ENCODE measurements around the gene ANO6.

DNA sequence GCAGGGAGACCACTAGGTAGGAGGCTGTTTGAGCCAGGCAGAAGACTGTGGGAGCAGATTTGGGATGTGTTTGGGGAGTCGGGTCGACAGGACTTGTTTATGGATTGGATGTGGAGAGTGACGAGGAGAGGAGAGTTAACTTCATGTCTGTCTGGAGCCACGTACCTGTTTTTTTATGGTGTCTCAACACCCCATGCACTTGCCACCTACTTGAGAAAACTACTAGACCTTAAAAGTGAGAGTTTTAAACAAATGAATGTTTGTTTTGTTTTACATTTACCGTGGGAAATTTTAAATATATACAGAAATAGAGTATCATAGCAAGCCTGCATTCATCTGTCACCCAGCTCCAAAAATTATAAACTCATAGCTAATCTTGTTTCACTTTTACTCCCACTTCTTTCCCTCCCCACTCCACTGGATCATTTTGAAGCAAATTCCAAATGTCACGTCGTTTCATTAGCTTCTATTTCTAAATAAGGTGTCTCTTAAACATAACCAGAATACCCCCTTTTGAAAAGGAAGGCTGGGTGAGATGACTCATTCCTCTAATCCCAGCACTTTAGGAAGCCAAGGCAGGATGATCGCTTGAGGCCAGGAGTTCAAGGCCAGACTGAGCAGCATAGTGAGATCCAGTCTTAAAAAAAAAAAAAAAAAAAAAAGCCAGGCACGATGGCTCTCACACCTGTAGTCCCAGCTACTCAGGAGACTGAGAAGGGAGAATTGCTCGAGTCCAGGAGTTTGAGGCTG is 136.2 kb downstream of the ANO6 start:
- TF ChIP-seq, protein P1, sequence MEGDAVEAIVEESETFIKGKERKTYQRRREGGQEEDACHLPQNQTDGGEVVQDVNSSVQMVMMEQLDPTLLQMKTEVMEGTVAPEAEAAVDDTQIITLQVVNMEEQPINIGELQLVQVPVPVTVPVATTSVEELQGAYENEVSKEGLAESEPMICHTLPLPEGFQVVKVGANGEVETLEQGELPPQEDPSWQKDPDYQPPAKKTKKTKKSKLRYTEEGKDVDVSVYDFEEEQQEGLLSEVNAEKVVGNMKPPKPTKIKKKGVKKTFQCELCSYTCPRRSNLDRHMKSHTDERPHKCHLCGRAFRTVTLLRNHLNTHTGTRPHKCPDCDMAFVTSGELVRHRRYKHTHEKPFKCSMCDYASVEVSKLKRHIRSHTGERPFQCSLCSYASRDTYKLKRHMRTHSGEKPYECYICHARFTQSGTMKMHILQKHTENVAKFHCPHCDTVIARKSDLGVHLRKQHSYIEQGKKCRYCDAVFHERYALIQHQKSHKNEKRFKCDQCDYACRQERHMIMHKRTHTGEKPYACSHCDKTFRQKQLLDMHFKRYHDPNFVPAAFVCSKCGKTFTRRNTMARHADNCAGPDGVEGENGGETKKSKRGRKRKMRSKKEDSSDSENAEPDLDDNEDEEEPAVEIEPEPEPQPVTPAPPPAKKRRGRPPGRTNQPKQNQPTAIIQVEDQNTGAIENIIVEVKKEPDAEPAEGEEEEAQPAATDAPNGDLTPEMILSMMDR (optimal IDR thresholded peaks at IDR 0.05 in 1 of 3, IDR thresholded peaks at IDR 0.05 in 1 of 3, conservative IDR thresholded peaks at IDR 0.05 in 1 of 3; ENCODE audit: extremely low read depth in 1 of 3, insufficient read depth in 2 of 3, low read length in 3 of 3) = no peak
- TF ChIP-seq EZH2 (IDR thresholded peaks at IDR 0.05; ENCODE audit: low read length) = no peak

Measured in keratinocyte (primary cell).